ENCODE measurements around the gene NUCKS1. TPM values are rescaled to one million over a fixed set of nuclear protein-coding genes. Genes with fewer than 3 reads are reported as not detected.

Gene NUCKS1
- total and polyA plus RNA-seq, 10 of the 15 experiments (the other 5 are each of a cell fraction or from before 2014, with no cell fraction given): 40.5 to 135 (median 55.5) TPM

DNA sequence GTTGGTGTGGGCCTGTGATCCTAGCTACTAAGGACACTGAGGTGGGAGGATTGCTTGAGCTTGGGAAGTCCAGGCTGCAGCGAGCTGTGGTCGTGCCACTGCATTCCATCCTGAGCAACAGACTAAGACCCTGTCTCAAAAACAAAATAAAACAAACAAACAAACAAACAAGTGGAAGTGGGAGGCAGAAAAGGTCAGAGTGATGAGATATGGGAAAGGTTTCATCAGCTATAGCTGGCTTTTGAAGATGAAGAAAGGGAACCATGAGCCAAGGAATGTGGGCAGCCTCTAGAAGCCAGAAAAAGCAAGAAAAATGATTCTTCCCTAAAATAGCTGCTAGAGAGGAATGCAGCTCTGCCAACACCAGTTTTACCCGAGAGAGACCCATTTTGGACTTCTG, 10.6 kb upstream of the NUCKS1 start:
- ChIA-PET POLR2A (interaction anchor here (1.1 to 1.6 kb wide), 3 partner anchors 9 to 90 kb away, joined by 3 to 4 read pairs (median 3); no protein-coding TSS in a partner anchor), RAD21 (ENCODE audit: unreplicated experiment) (no interaction called here), SMC1A (ENCODE audit: uncharacterized antibody, unreplicated experiment) (no interaction called here), CTCF (interaction anchor here (0.9 kb wide), 1 partner anchor 102 kb away, joined by 3 read pairs; no protein-coding TSS in a partner anchor)
- ATAC-seq: no peak
- WGBS (ENCODE audit: insufficient coverage, insufficient replicate concordance, low lambda C conversion rate, missing lambda C conversion rate): 65% methylated on average over 3 of the region's 3 CpGs
- H3K4me3 ChIP-seq: no peak overlapping the region
- DNase-seq (ENCODE audit: low read depth, low spot score): no peak
- H3K36me3 ChIP-seq (ENCODE audit: control insufficient read depth in 2 of 2, insufficient read depth in 2 of 2, low read length in 1 of 2): no peaks in the 10 kb centered on the region
- H3K27me3 ChIP-seq (replicated peaks in 1 of 2; ENCODE audit: control insufficient read depth in 2 of 2, insufficient read depth in 2 of 2, low read length in 1 of 2): no peaks in the 10 kb centered on the region; a peak in 1 of 4 replicates
- BruUV-seq (replicated peaks): no TSS peak
- no peak for FAIRE-seq
- H2AFZ ChIP-seq (ENCODE audit: control insufficient read depth, low read depth, low read length): no peak overlapping the region
- TF ChIP-seq SMC3 (IDR thresholded peaks at IDR 0.05; ENCODE audit: borderline replicate concordance, low read length): no peak
- no peak for TF ChIP-seq CHD4 (IDR thresholded peaks at IDR 0.05)
- TF ChIP-seq MXI1 (IDR thresholded peaks at IDR 0.05; ENCODE audit: low read depth, low read length): no peak
- no peak for TF ChIP-seq HDGF (IDR thresholded peaks at IDR 0.05)
- TF ChIP-seq STAT3 (IDR thresholded peaks at IDR 0.05; ENCODE audit: low read depth, low read length): no peak
- TF ChIP-seq IRF4 (IDR thresholded peaks at IDR 0.05; ENCODE audit: low read depth, low read length): no peak
- TF ChIP-seq ATF7 (IDR thresholded peaks at IDR 0.05; ENCODE audit: low read depth): no peak
- TF ChIP-seq ZNF274 (IDR thresholded peaks at IDR 0.05; ENCODE audit: insufficient read depth, insufficient read length): no peak
- TF ChIP-seq RB1 (IDR thresholded peaks at IDR 0.05; ENCODE audit: borderline replicate concordance): no peak
- TF ChIP-seq, protein P1, sequence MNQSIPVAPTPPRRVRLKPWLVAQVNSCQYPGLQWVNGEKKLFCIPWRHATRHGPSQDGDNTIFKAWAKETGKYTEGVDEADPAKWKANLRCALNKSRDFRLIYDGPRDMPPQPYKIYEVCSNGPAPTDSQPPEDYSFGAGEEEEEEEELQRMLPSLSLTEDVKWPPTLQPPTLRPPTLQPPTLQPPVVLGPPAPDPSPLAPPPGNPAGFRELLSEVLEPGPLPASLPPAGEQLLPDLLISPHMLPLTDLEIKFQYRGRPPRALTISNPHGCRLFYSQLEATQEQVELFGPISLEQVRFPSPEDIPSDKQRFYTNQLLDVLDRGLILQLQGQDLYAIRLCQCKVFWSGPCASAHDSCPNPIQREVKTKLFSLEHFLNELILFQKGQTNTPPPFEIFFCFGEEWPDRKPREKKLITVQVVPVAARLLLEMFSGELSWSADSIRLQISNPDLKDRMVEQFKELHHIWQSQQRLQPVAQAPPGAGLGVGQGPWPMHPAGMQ (IDR thresholded peaks at IDR 0.05; ENCODE audit: borderline replicate concordance): no peak
- TF ChIP-seq GATAD2B (conservative IDR thresholded peaks at IDR 0.05; ENCODE audit: low read depth): no peak
- TF ChIP-seq JUND (IDR thresholded peaks at IDR 0.05; ENCODE audit: low read depth, low read length): no peak
- TF ChIP-seq, protein P2, sequence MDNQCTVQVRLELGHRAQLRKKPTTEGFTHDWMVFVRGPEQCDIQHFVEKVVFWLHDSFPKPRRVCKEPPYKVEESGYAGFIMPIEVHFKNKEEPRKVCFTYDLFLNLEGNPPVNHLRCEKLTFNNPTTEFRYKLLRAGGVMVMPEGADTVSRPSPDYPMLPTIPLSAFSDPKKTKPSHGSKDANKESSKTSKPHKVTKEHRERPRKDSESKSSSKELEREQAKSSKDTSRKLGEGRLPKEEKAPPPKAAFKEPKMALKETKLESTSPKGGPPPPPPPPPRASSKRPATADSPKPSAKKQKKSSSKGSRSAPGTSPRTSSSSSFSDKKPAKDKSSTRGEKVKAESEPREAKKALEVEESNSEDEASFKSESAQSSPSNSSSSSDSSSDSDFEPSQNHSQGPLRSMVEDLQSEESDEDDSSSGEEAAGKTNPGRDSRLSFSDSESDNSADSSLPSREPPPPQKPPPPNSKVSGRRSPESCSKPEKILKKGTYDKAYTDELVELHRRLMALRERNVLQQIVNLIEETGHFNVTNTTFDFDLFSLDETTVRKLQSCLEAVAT (IDR thresholded peaks at IDR 0.05): no peak
- TF ChIP-seq, protein P3, sequence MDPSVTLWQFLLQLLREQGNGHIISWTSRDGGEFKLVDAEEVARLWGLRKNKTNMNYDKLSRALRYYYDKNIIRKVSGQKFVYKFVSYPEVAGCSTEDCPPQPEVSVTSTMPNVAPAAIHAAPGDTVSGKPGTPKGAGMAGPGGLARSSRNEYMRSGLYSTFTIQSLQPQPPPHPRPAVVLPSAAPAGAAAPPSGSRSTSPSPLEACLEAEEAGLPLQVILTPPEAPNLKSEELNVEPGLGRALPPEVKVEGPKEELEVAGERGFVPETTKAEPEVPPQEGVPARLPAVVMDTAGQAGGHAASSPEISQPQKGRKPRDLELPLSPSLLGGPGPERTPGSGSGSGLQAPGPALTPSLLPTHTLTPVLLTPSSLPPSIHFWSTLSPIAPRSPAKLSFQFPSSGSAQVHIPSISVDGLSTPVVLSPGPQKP (IDR thresholded peaks at IDR 0.05; ENCODE audit: low read depth, low read length): no peak
- no peak for TF ChIP-seq BACH1 (IDR thresholded peaks at IDR 0.05; ENCODE audit: borderline replicate concordance)
- no peaks in the 10 kb centered on the region; the same call in 2 of the 3 replicates for H3K9me3 ChIP-seq (replicated peaks; ENCODE audit: control insufficient read depth, insufficient read depth, low read length)
- in situ Hi-C loops (cut with MboI) (no loop called here), intact Hi-C loops (cut with micrococcal nuclease; ENCODE audit: unreplicated experiment) (no loop called here)
- H3K79me2 ChIP-seq (ENCODE audit: control insufficient read depth, insufficient read depth, low read length): no peaks in the 10 kb centered on the region
- H4K20me1 ChIP-seq (ENCODE audit: control insufficient read depth, insufficient read depth): no peaks in the 10 kb centered on the region
- H3K27ac ChIP-seq (ENCODE audit: control insufficient read depth, insufficient read depth): no peak overlapping the region
- no peak overlapping the region for H3K9ac ChIP-seq (ENCODE audit: control insufficient read depth, insufficient read depth, low read length)
- H3K4me2 ChIP-seq (ENCODE audit: control insufficient read depth, insufficient read depth): no peak overlapping the region
- peaks cover 4% of the 10 kb centered on the region; the same call in 1 of the 2 replicates for H3K4me1 ChIP-seq (ENCODE audit: control insufficient read depth, insufficient read depth, low read length)

Measured in GM12878 (cell line).